ENCODE results near the gene CCSER1.
"Not testable (repeated sequence)": the region's sequence is repeated elsewhere in the genome, so short reads cannot be mapped to it uniquely, and the experiment has no call there.

Gene CCSER1

GRCh38 chr4:90580326-90580725 lies 453.1 kb downstream of the CCSER1 start:
- no peak for DNase-seq

- no peak for DNase-seq
These were observed 454.9 kb downstream of the CCSER1 start for GRCh38 chr4:90582087-90582486.

- no peak for DNase-seq
These were observed 456.9 kb downstream of the CCSER1 start for GRCh38 chr4:90584051-90584450.

- DNase-seq: no peak
These were observed 458.8 kb downstream of the CCSER1 start for GRCh38 chr4:90585961-90586360.

- DNase-seq: no peak
These were observed 459.6 kb downstream of the CCSER1 start for GRCh38 chr4:90586799-90587198.

GRCh38 chr4:90597927-90598326 lies 470.7 kb downstream of the CCSER1 start:
- no peak for DNase-seq

- DNase-seq: no peak
These were observed 471.5 kb downstream of the CCSER1 start for GRCh38 chr4:90598741-90599140.

GRCh38 chr4:90602726-90603125 lies 475.5 kb downstream of the CCSER1 start:
- no peak for DNase-seq

GRCh38 chr4:90603540-90603939 lies 476.3 kb downstream of the CCSER1 start:
- DNase-seq: no peak

- no peak for DNase-seq
These were observed 479.6 kb downstream of the CCSER1 start for GRCh38 chr4:90606781-90607180.

- DNase-seq: no peak
These were observed 487.2 kb downstream of the CCSER1 start for GRCh38 chr4:90614371-90614770.

- DNase-seq: no peak
These were observed 493.9 kb downstream of the CCSER1 start for GRCh38 chr4:90621080-90621479.

GRCh38 chr4:90624781-90625180 lies 497.6 kb downstream of the CCSER1 start:
- no peak for DNase-seq

- no peak for DNase-seq
These were observed 514.8 kb downstream of the CCSER1 start for GRCh38 chr4:90641861-90642599.

- no peak for DNase-seq
These were observed 516.0 kb downstream of the CCSER1 start for GRCh38 chr4:90643156-90643555.

- DNase-seq: no peak
These were observed 521.1 kb downstream of the CCSER1 start for GRCh38 chr4:90648311-90648710.

GRCh38 chr4:90648791-90649190 lies 521.6 kb downstream of the CCSER1 start:
- DNase-seq: no peak

- DNase-seq: no peak
These were observed 533.5 kb downstream of the CCSER1 start for GRCh38 chr4:90660672-90661071.

GRCh38 chr4:90670183-90670582 lies 543.0 kb downstream of the CCSER1 start:
- no peak for DNase-seq

- DNase-seq: no peak
These were observed 562.5 kb downstream of the CCSER1 start for GRCh38 chr4:90689739-90690138.

GRCh38 chr4:90695411-90695810 lies 568.2 kb downstream of the CCSER1 start:
- DNase-seq: no peak

GRCh38 chr4:90705501-90705900 lies 578.3 kb downstream of the CCSER1 start:
- DNase-seq: not testable (repeated sequence)

- DNase-seq: no peak
These were observed 588.0 kb downstream of the CCSER1 start for GRCh38 chr4:90715242-90715641.

- no peak for DNase-seq
These were observed 591.7 kb downstream of the CCSER1 start for GRCh38 chr4:90718931-90719330.

GRCh38 chr4:90727938-90728337 lies 600.7 kb downstream of the CCSER1 start:
- DNase-seq: no peak
